GM20000 (cell line): ENCODE data around the gene CHPF.
A peak's percentile ranks its signal among the peaks of the same experiment; 100 is the strongest.

Experiments
- DNase-seq: peaks from one replicate; pipeline ENCODE4 v3.0.0; 2012; ENCODE audit warnings: low spot score
- TF ChIP-seq, protein P1 (sequence below): IDR thresholded peaks from 2 replicates; pipeline ENCODE4 v1.5.1; 2012; ENCODE audit warnings: mild to moderate bottlenecking, control low read depth; ENCODE audit errors: extremely low read depth, missing control alignments

The CHPF gene

DNA sequence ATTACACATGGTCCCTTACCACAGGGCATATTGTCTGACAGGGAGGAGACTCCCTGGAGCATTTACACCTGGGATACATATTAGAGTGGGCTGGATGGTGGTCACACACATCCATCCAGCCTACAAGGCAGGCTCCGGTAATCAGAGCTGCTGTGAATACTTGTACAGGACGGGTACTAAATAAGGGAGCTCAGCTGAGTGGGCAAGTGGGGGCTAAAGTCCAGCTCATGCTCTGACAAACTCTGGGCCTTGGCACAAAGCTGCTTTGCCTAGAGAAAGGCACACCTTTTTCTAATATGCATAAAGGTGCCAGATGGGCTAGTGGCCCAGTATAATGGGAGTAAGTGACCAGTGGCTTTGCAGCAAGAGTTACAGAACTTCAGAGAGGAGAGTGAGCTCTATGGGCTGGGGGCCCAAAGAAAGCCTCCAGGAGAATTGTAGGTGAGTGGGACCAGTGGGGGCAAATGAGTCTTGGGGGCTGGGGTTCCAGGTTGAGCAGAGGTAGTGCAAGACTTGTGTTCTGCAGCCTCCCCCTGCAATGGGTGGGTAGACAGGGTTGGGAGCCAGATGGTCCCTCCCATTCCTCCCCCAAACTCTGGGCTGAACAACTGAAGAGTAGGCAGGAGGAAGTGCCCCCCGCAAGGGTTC is 1.8 kb upstream of the CHPF start:
- no peak for DNase-seq
- TF ChIP-seq, protein P1, sequence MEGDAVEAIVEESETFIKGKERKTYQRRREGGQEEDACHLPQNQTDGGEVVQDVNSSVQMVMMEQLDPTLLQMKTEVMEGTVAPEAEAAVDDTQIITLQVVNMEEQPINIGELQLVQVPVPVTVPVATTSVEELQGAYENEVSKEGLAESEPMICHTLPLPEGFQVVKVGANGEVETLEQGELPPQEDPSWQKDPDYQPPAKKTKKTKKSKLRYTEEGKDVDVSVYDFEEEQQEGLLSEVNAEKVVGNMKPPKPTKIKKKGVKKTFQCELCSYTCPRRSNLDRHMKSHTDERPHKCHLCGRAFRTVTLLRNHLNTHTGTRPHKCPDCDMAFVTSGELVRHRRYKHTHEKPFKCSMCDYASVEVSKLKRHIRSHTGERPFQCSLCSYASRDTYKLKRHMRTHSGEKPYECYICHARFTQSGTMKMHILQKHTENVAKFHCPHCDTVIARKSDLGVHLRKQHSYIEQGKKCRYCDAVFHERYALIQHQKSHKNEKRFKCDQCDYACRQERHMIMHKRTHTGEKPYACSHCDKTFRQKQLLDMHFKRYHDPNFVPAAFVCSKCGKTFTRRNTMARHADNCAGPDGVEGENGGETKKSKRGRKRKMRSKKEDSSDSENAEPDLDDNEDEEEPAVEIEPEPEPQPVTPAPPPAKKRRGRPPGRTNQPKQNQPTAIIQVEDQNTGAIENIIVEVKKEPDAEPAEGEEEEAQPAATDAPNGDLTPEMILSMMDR = no peak

- DNase-seq = no peak
- TF ChIP-seq, protein P1 = no peak
These were observed 958 bp upstream of the CHPF start for GRCh38 chr2:219544567-219544966.

DNA sequence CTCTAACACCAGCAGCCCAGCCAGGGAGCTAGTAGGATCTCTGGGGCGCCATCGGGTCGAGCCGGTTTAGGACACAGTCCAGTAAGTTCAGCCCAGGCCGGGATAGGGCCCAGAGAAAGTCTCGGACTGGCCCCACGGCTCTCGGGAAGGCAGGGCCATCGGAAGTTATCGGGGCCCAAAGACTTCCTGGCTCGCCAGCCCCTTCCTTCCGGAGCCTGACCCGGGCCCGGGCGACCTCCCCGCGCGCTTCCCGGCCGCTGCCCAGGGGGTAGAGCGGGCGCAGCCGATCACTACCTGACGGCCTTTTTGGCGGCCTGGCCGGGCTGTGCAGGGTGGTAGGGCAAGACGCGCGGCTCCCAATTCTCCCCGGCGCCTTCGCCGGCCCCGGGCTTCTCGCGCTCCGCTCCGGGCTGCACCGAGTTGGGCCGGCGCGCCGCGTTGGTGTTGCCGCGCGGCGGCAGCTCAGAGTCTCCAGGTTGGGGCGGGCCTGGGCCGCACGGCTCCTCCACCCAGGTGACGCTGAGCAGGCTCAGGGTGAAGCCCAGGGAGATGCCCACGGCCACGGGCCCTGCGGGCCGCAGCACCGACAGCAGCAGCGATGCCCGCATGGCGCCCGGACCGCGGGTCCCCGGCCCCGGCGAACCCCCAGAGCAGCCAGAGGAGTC is 546 bp downstream of the CHPF start:
- TF ChIP-seq, protein P1 = no peak
- DNase-seq = peak; percentile 62

DNA sequence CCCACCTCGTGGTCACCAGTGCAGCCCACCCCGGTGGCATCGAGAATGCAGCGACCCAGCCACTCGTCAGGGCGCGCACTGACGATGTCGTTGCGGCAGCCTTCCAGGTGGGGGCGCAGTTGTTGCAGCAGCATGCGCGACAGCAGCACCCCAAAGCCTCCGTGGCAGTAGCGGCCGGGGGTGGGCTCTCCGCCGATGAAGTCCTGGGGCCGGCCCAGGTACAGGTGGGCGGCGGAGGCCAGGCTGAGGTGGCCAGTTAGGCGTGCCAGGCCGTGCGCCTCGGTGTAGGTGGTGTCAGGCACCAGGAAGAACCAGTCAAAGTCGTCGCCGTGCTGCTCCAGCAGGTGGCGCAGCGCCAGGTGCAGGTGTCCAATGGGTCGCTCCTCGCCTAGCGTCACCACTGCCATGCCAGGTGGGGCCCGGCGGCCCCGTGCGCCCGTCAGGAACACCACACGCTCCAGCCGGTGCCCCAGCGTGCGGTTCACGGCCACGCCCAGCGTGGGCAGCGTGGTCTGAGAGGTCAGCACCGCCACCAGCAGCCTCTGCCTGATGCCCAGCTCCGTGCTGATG is 1.9 kb downstream of the CHPF start:
- TF ChIP-seq, protein P1 = peak; percentile 95
- DNase-seq = peak; percentile 93

- no peak for DNase-seq
- TF ChIP-seq, protein P1 = no peak
These were observed 2.7 kb downstream of the CHPF start for GRCh38 chr2:219540784-219541504.

- TF ChIP-seq, protein P1 = no peak
- DNase-seq = no peak
These were observed 3.5 kb downstream of the CHPF start for GRCh38 chr2:219539926-219540678.
